A549 (cell line): Measurements from ENCODE around the gene DHRS3.
A peak's percentile ranks its signal among the peaks of the same experiment; 100 is the strongest.

ENCODE experiments used
- CHD4 ChIP-seq: fragments of 200-600 bp; sonication (generic); IDR thresholded peaks from 2 replicates; pipeline ENCODE4 v1.6.1; 2016; ENCODE audit warnings: antibody characterized with exemption, mild to moderate bottlenecking, borderline replicate concordance
- EP300 ChIP-seq, 2 experiments: fragments of >200 bp; sonication (Bioruptor Twin); formaldehyde crosslinking; IDR thresholded peaks; 2 replicates in 1 of 2; 3 replicates in 1 of 2; pipeline ENCODE4 v1.6.1; 2016 to 2017
- HOXA7 ChIP-seq: fragments of 250-450 bp; sonication (Bioruptor Pico); IDR thresholded peaks from 2 replicates; pipeline ENCODE4 v1.5.0; 2020; ENCODE audit warnings: mild to moderate bottlenecking, moderate library complexity
- JUNB ChIP-seq: fragments of >200 bp; sonication (Bioruptor Twin); formaldehyde crosslinking; IDR thresholded peaks from 2 replicates; pipeline ENCODE4 v1.6.1; 2016
- PHF8 ChIP-seq: fragments of 200-600 bp; sonication (generic); IDR thresholded peaks from 2 replicates; pipeline ENCODE4 v1.6.1; 2016; ENCODE audit warnings: low read depth, mild to moderate bottlenecking, antibody characterized with exemption, moderate library complexity, borderline replicate concordance
- ZFP36 ChIP-seq: fragments of 450-650 bp; IDR thresholded peaks from 2 replicates; pipeline ENCODE4 v1.6.1; 2014; ENCODE audit warnings: borderline replicate concordance; ENCODE audit not compliant: partially characterized antibody
- TF ChIP-seq, protein P1 (sequence below): IDR thresholded peaks from 2 replicates; pipeline ENCODE4 v1.6.1; 2012; ENCODE audit warnings: low read depth, borderline replicate concordance
- TF ChIP-seq, protein P2 (sequence below): fragments of >200 bp; sonication (Bioruptor Twin); formaldehyde crosslinking; IDR thresholded peaks from 3 replicates; pipeline ENCODE4 v1.5.1; 2016
- TF ChIP-seq, protein P3 (sequence below): fragments of >200 bp; sonication (Bioruptor Twin); formaldehyde crosslinking; IDR thresholded peaks from 3 replicates; pipeline ENCODE4 v1.6.1; 2016
- TF ChIP-seq, protein P4 (sequence below): fragments of 250-450 bp; sonication (Bioruptor Pico); IDR thresholded peaks from 2 replicates; pipeline ENCODE4 v1.5.0; 2020; ENCODE audit warnings: low read depth, mild to moderate bottlenecking, moderate library complexity

DNA sequence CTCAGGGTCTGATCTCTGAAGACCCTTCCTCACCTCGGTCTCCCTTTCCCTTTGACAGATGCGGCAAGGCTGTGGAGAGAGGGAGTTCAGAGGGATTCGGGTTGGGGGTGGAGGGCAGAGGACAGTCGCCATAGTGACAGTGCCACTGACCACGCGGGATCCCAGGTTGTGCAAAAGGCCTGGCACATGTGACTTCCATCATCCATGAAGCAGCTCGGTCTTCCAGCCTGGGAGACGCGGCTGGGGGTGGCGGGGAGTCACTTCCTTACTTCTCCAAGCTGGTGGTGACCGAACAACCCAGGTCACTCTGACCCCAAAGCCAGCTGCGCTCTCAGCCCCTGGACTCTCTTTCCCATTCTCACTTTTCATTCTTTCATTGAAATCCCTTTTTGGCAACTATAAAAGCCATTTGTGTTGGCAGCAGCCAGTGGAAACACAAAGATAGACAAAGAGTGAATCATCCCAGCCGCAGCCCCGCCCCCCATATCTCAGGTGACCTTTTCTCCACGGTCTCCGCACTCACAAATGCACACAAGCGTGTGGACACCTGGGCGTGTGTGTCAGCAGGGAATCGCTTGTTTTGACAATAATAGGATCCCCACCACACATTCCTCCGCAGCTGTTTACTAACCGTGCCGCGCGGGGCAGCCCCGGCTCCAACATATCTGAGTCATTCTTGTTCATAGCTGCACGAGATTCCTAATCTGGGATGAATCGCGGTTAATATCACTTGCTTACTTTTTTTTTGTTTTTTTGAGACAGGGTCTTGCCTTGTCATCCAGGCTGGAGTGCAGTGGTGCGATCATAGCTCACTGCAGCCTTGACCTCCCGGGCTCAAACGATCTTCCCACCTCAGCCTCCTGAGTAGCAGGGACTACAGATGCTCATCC is 68.3 kb downstream of the DHRS3 start:
- TF ChIP-seq, protein P1, sequence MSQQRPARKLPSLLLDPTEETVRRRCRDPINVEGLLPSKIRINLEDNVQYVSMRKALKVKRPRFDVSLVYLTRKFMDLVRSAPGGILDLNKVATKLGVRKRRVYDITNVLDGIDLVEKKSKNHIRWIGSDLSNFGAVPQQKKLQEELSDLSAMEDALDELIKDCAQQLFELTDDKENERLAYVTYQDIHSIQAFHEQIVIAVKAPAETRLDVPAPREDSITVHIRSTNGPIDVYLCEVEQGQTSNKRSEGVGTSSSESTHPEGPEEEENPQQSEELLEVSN: peak; percentile 8; the same call in 1 of the 2 replicates
- TF ChIP-seq, protein P2, sequence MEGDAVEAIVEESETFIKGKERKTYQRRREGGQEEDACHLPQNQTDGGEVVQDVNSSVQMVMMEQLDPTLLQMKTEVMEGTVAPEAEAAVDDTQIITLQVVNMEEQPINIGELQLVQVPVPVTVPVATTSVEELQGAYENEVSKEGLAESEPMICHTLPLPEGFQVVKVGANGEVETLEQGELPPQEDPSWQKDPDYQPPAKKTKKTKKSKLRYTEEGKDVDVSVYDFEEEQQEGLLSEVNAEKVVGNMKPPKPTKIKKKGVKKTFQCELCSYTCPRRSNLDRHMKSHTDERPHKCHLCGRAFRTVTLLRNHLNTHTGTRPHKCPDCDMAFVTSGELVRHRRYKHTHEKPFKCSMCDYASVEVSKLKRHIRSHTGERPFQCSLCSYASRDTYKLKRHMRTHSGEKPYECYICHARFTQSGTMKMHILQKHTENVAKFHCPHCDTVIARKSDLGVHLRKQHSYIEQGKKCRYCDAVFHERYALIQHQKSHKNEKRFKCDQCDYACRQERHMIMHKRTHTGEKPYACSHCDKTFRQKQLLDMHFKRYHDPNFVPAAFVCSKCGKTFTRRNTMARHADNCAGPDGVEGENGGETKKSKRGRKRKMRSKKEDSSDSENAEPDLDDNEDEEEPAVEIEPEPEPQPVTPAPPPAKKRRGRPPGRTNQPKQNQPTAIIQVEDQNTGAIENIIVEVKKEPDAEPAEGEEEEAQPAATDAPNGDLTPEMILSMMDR: no peak
- TF ChIP-seq, protein P3, sequence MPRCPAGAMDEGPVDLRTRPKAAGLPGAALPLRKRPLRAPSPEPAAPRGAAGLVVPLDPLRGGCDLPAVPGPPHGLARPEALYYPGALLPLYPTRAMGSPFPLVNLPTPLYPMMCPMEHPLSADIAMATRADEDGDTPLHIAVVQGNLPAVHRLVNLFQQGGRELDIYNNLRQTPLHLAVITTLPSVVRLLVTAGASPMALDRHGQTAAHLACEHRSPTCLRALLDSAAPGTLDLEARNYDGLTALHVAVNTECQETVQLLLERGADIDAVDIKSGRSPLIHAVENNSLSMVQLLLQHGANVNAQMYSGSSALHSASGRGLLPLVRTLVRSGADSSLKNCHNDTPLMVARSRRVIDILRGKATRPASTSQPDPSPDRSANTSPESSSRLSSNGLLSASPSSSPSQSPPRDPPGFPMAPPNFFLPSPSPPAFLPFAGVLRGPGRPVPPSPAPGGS: peak; percentile 61; the same call in 2 of the 3 replicates
- TF ChIP-seq ZFP36 (no peak), JUNB (peak; percentile 84), EP300 (IDR thresholded peaks at IDR 0.05) (peak; percentile 52 to 70; a peak in 3 of 5 replicates), HOXA7 (CRISPR knock-in tag) (no peak), CHD4 (no peak), PHF8 (no peak)
- TF ChIP-seq, protein P4, sequence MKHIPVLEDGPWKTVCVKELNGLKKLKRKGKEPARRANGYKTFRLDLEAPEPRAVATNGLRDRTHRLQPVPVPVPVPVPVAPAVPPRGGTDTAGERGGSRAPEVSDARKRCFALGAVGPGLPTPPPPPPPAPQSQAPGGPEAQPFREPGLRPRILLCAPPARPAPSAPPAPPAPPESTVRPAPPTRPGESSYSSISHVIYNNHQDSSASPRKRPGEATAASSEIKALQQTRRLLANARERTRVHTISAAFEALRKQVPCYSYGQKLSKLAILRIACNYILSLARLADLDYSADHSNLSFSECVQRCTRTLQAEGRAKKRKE (CRISPR knock-in tag): peak; percentile 30; the same call in 1 of the 2 replicates
